ENCODE results near the gene EVPL.

DNA sequence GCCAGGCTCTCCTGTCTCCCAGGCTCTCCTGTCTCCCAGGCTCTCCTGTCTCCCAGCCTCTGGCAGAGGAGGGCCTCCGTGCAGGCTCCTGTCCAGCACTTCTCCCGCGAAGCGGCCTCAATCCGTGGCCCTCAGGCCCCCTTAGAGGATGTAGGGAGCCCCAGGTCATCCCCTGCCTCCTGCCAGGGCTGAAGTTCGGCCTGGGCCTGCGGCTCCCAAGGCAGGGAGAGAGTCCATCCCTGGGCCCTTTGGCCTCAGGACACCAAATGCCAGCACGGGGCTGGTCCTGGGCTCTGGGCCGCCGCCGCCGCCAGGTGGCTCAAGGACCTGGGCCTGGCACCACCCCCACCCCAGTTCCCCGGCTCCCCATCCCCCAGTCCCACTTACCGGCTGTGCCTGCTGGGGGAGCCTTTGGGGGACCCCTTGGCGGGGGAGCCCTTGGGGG is 370 bp downstream of the EVPL start:
- TF ChIP-seq CTCF (tag by site-specific recombination; IDR thresholded peaks at IDR 0.05), result no peak
- no peak for TF ChIP-seq PRDM10 (tag by site-specific recombination; IDR thresholded peaks at IDR 0.05)
- no peak for TF ChIP-seq GLI4 (tag by site-specific recombination; IDR thresholded peaks at IDR 0.05)
- no peak for TF ChIP-seq ZNF518A (tag by site-specific recombination; conservative IDR thresholded peaks at IDR 0.05; ENCODE audit: low read depth)
- no peak for TF ChIP-seq ZNF426 (tag by site-specific recombination; IDR thresholded peaks at IDR 0.05)
- TF ChIP-seq ZNF174 (tag by site-specific recombination; IDR thresholded peaks at IDR 0.05), result no peak

All from HEK293 (cell line).